T-helper 17 cell (primary cell): ENCODE results near the gene ANKRD28. TPM values are rescaled to one million over a fixed set of nuclear protein-coding genes. Genes with fewer than 3 reads are reported as not detected.
"Not testable (repeated sequence)": the region's sequence is repeated elsewhere in the genome, so short reads cannot be mapped to it uniquely, and the experiment has no call there.

Source experiments
- ATAC-seq: fragments of 150-1000 bp; cut with Tn5 transposase; 2 replicates; pipeline ENCODE4 v1.10.0; 2021; ENCODE audit warnings: mild to moderate bottlenecking, moderate library complexity
- DNase-seq, 3 donors: peaks; one replicate each; pipeline versions ENCODE4 v3.0.0 to v3.0.0-alpha.2; 2020 to 2021
- H3K9me3 ChIP-seq: one replicate; pipeline ENCODE4 v1.7.0; 2013; ENCODE audit warnings: low read length, mild to moderate bottlenecking; ENCODE audit not compliant: control insufficient read depth, poor library complexity, severe bottlenecking
- H3K27ac Mint-ChIP-seq: one replicate; pipeline ENCODE4 v1.8.0; 2022; ENCODE audit warnings: mild to moderate bottlenecking, moderate library complexity, mixed read lengths
- H3K27me3 Mint-ChIP-seq: one replicate; pipeline ENCODE4 v1.8.0; 2022; ENCODE audit warnings: mixed read lengths
- H3K36me3 Mint-ChIP-seq: one replicate; pipeline ENCODE4 v1.8.0; 2022; ENCODE audit warnings: low read depth, mixed read lengths
- H3K4me1 Mint-ChIP-seq: one replicate; pipeline ENCODE4 v1.8.0; 2022; ENCODE audit warnings: mild to moderate bottlenecking, mixed read lengths
- H3K4me3 Mint-ChIP-seq: one replicate; pipeline ENCODE4 v1.8.0; 2022; ENCODE audit warnings: mild to moderate bottlenecking, moderate library complexity, mixed read lengths
- total RNA-seq, 4 donors: library from RNA in 2 of 4; stranded (reverse) in 2 of 4; gene quantifications; one replicate each; pipeline ENCODE4 v1.2.3 and lab custom pipeline; 2022 to 2026

ANKRD28 gene
- total RNA-seq: 100 to 1,000 TPM in 1 of 2 donors, 10 to 100 TPM in 1; 86.2 to 105 TPM
- 249 to 311 reads per million in 2 donors for total RNA-seq (lab: John Stamatoyannopoulos, UW)

GRCh38 chr3:15797642-15798303 is at the start of gene ANKRD28:
Gene ANKRD28, minus strand, starts transcription at chr3:15797979. Its CDS starts 1,458 bp downstream, at chr3:15796521.
- ATAC-seq (peak; percentile 53), DNase-seq (no peak)
- Mint-ChIP-seq H3K4me3 (peak within 1 kb of the TSS; percentile 94), H3K4me1 (peaks cover 44% of the 10 kb centered on the region), H3K36me3 (no peaks in the 10 kb centered on the region), H3K27me3 (no peaks in the 10 kb centered on the region), H3K27ac (peak within 1 kb of the TSS; percentile 98)
- H3K9me3 ChIP-seq: no peaks in the 10 kb centered on the region

GRCh38 chr3:15847239-15847638 is 49.5 kb upstream of the ANKRD28 start:
- Mint-ChIP-seq H3K4me1 (peaks cover 35% of the 10 kb centered on the region), H3K27ac (peak overlapping the region; percentile 3), H3K27me3 (no peaks in the 10 kb centered on the region), H3K36me3 (peaks cover 5% of the 10 kb centered on the region), H3K4me3 (no peak overlapping the region)
- ATAC-seq (no peak), DNase-seq (no peak)
- H3K9me3 ChIP-seq: no peaks in the 10 kb centered on the region

GRCh38 chr3:15846606-15847005 is 48.8 kb upstream of the ANKRD28 start:
- ATAC-seq (no peak), DNase-seq (no peak)
- H3K9me3 ChIP-seq: no peaks in the 10 kb centered on the region
- H3K4me1 Mint-ChIP-seq: peaks cover 37% of the 10 kb centered on the region
- H3K36me3 Mint-ChIP-seq: peaks cover 5% of the 10 kb centered on the region
- H3K27ac Mint-ChIP-seq: no peak overlapping the region
- H3K27me3 Mint-ChIP-seq: no peaks in the 10 kb centered on the region
- no peak overlapping the region for H3K4me3 Mint-ChIP-seq

GRCh38 chr3:15845475-15845874 is 47.7 kb upstream of the ANKRD28 start:
- Mint-ChIP-seq H3K27ac (no peak overlapping the region), H3K36me3 (peaks cover 5% of the 10 kb centered on the region), H3K27me3 (no peaks in the 10 kb centered on the region), H3K4me1 (peaks cover 37% of the 10 kb centered on the region), H3K4me3 (no peak overlapping the region)
- DNase-seq (no peak), ATAC-seq (no peak)
- H3K9me3 ChIP-seq: no peaks in the 10 kb centered on the region

GRCh38 chr3:15844889-15845288 is 47.1 kb upstream of the ANKRD28 start:
- peaks cover 35% of the 10 kb centered on the region for H3K4me1 Mint-ChIP-seq
- no peaks in the 10 kb centered on the region for H3K27me3 Mint-ChIP-seq
- ATAC-seq: no peak
- H3K27ac Mint-ChIP-seq: no peak overlapping the region
- no peak for DNase-seq
- no peaks in the 10 kb centered on the region for H3K9me3 ChIP-seq
- H3K4me3 Mint-ChIP-seq: no peak overlapping the region
- H3K36me3 Mint-ChIP-seq: peaks cover 5% of the 10 kb centered on the region

- not testable (repeated sequence) for H3K27ac Mint-ChIP-seq, ATAC-seq
These were observed 43.6 kb upstream of the ANKRD28 start for GRCh38 chr3:15841091-15841973.

GRCh38 chr3:15839568-15839967 is 41.8 kb upstream of the ANKRD28 start:
- Mint-ChIP-seq H3K4me3 (no peak overlapping the region), H3K27me3 (no peaks in the 10 kb centered on the region), H3K4me1 (peaks cover 11% of the 10 kb centered on the region), H3K36me3 (peaks cover 2% of the 10 kb centered on the region), H3K27ac (no peak overlapping the region)
- DNase-seq: no peak
- no peaks in the 10 kb centered on the region for H3K9me3 ChIP-seq
- no peak for ATAC-seq

More at GRCh38 chr3:15841091-15841973, 43.6 kb upstream of the ANKRD28 start:
- not testable (repeated sequence) for H3K27me3 Mint-ChIP-seq, DNase-seq, H3K9me3 ChIP-seq, H3K36me3 Mint-ChIP-seq, H3K4me3 Mint-ChIP-seq
- H3K4me1 Mint-ChIP-seq: peaks cover 25% of the 10 kb centered on the region

- no peak for DNase-seq
- H3K36me3 Mint-ChIP-seq: no peaks in the 10 kb centered on the region
- H3K4me3 Mint-ChIP-seq: no peak overlapping the region
- no peak for ATAC-seq
- H3K27me3 Mint-ChIP-seq: no peaks in the 10 kb centered on the region
- H3K4me1 Mint-ChIP-seq: peaks cover 16% of the 10 kb centered on the region
- H3K9me3 ChIP-seq: no peaks in the 10 kb centered on the region
- H3K27ac Mint-ChIP-seq: no peak overlapping the region
These were observed 34.1 kb upstream of the ANKRD28 start for GRCh38 chr3:15831927-15832326.

- Mint-ChIP-seq H3K4me1 (peaks cover 43% of the 10 kb centered on the region), H3K36me3 (peaks cover 3% of the 10 kb centered on the region), H3K4me3 (no peak overlapping the region), H3K27ac (no peak overlapping the region), H3K27me3 (no peaks in the 10 kb centered on the region)
- DNase-seq (no peak), ATAC-seq (no peak)
- no peaks in the 10 kb centered on the region for H3K9me3 ChIP-seq
These were observed 27.2 kb upstream of the ANKRD28 start for GRCh38 chr3:15825016-15825415.

GRCh38 chr3:15823092-15823491 is 25.3 kb upstream of the ANKRD28 start:
- no peak for ATAC-seq
- Mint-ChIP-seq H3K27me3 (no peaks in the 10 kb centered on the region), H3K4me1 (peaks cover 46% of the 10 kb centered on the region), H3K4me3 (no peak overlapping the region), H3K36me3 (peaks cover 3% of the 10 kb centered on the region), H3K27ac (peak overlapping the region; percentile 14)
- H3K9me3 ChIP-seq: no peaks in the 10 kb centered on the region
- DNase-seq: no peak

GRCh38 chr3:15822281-15822680 is 24.5 kb upstream of the ANKRD28 start:
- no peak for ATAC-seq
- H3K27ac Mint-ChIP-seq: no peak overlapping the region
- peaks cover 3% of the 10 kb centered on the region for H3K36me3 Mint-ChIP-seq
- peaks cover 48% of the 10 kb centered on the region for H3K4me1 Mint-ChIP-seq
- no peaks in the 10 kb centered on the region for H3K9me3 ChIP-seq
- no peaks in the 10 kb centered on the region for H3K27me3 Mint-ChIP-seq
- no peak overlapping the region for H3K4me3 Mint-ChIP-seq
- no peak for DNase-seq

GRCh38 chr3:15820911-15821310 is 23.1 kb upstream of the ANKRD28 start:
- DNase-seq (no peak), ATAC-seq (no peak)
- Mint-ChIP-seq H3K36me3 (peaks cover 3% of the 10 kb centered on the region), H3K27me3 (no peaks in the 10 kb centered on the region), H3K27ac (no peak overlapping the region), H3K4me3 (no peak overlapping the region), H3K4me1 (peaks cover 45% of the 10 kb centered on the region)
- no peaks in the 10 kb centered on the region for H3K9me3 ChIP-seq

- no peak for DNase-seq
These were observed 21.8 kb upstream of the ANKRD28 start for GRCh38 chr3:15819576-15819975.

More at GRCh38 chr3:15819576-15819975, 21.8 kb upstream of the ANKRD28 start:
- Mint-ChIP-seq H3K36me3 (peaks cover 3% of the 10 kb centered on the region), H3K27ac (no peak overlapping the region), H3K4me1 (peaks cover 39% of the 10 kb centered on the region), H3K4me3 (no peak overlapping the region), H3K27me3 (no peaks in the 10 kb centered on the region)
- no peaks in the 10 kb centered on the region for H3K9me3 ChIP-seq
- no peak for ATAC-seq
